Measurements from ENCODE around the gene ZNF701. TPM values are rescaled to one million over a fixed set of nuclear protein-coding genes. Genes with fewer than 3 reads are reported as not detected.

Gene ZNF701
- total and polyA plus RNA-seq, 12 donors: 4.0 to 21.3 (median 11.1) TPM

DNA sequence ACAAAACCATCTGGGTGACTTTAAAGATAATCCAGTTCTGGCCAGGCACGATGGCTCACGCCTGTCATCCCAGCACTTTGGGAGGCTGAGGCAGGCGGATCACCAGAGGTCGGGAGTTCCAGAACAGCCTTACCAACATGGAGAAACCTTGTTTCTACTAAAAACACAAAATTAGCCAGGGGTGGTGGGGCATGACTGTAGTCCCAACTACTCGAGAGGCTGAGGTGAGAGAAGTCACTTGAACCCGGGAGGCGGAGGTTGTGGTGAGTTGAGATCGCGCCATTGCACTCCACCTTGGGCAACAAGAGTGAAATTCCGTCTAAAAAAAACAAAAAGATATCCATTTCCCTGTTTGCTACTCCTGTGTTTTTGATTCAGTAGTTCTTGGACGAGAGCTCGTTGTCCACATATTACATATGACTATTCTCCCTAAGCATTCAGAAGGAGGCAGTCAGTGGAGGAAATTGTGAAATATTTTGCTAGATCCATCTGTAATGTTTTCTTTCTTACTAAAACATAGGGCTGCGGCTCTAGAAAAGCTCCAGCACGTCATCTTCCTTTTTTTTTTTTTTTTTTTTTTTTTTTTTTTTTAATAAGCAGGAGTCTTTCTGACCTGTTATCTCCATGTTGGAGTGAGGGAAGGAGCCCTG is 33.6 kb downstream of the ZNF701 start:
- WGBS, 4 donors: 82 to 93% (median 89%) methylated on average over 14 of the region's 14 CpGs
- Histone ChIP-seq H3K27ac (no peak overlapping the region), H3K36me3 (replicated peaks in 1 of 2) (no peaks in the 10 kb centered on the region), H3K4me3 (no peak overlapping the region), H3K27me3 (no peaks in the 10 kb centered on the region), H3K9me3 (replicated peaks in 1 of 3) (no peaks in the 10 kb centered on the region), H3K4me1 (replicated peaks in 1 of 2) (peaks cover 7 to 9% of the 10 kb centered on the region in 2 donors)
- intact Hi-C loops (cut with DNase I): no loop called here
- TF ChIP-seq, protein P1, sequence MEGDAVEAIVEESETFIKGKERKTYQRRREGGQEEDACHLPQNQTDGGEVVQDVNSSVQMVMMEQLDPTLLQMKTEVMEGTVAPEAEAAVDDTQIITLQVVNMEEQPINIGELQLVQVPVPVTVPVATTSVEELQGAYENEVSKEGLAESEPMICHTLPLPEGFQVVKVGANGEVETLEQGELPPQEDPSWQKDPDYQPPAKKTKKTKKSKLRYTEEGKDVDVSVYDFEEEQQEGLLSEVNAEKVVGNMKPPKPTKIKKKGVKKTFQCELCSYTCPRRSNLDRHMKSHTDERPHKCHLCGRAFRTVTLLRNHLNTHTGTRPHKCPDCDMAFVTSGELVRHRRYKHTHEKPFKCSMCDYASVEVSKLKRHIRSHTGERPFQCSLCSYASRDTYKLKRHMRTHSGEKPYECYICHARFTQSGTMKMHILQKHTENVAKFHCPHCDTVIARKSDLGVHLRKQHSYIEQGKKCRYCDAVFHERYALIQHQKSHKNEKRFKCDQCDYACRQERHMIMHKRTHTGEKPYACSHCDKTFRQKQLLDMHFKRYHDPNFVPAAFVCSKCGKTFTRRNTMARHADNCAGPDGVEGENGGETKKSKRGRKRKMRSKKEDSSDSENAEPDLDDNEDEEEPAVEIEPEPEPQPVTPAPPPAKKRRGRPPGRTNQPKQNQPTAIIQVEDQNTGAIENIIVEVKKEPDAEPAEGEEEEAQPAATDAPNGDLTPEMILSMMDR (IDR thresholded peaks at IDR 0.05): no peak
- no peak for TF ChIP-seq POLR2A (IDR thresholded peaks at IDR 0.05)
- no peak for DNase-seq

DNA sequence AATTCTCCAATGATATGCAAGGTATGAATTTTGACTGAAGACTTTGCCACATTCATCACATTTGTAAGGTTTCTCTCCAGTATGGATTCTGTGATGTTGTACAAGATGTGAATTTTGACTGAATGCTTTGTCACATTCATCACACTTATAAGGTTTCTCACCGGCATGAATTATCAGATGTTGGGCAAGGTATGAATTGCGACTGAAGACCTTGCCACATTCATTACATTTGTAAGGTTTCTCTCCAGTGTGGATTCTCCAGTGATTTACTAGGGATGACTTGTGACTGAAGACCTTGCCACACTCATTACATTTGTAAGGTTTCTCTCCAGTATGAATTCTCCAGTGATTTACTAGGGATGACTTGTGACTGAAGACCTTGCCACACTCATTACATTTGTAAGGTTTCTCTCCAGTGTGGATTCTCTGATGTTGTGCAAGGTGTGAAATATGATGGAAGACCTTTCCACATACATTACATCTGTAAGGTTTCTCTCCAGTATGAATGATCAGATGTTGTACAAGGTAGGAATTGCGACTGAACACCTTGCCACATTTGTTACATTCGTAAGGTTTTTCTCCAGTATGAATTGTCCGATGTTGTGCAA is 43.3 kb downstream of the ZNF701 start:
- Histone ChIP-seq H3K36me3 (replicated peaks in 1 of 2) (peaks cover 0 to 7% of the 10 kb centered on the region in 2 donors), H3K4me3 (no peak overlapping the region), H3K27me3 (no peaks in the 10 kb centered on the region), H3K9me3 (replicated peaks in 1 of 3) (peaks cover 0 to 22% (median 0%) of the 10 kb centered on the region in 3 donors), H3K27ac (no peak overlapping the region), H3K4me1 (replicated peaks in 1 of 2) (no peaks in the 10 kb centered on the region)
- intact Hi-C loops (cut with DNase I): no loop called here
- TF ChIP-seq POLR2A (IDR thresholded peaks at IDR 0.05): no peak
- TF ChIP-seq, protein P1 (IDR thresholded peaks at IDR 0.05): no peak
- 94 to 99% (median 97%) methylated on average over 5 of the region's 5 CpGs for WGBS, 4 donors
- no peak for DNase-seq

DNA sequence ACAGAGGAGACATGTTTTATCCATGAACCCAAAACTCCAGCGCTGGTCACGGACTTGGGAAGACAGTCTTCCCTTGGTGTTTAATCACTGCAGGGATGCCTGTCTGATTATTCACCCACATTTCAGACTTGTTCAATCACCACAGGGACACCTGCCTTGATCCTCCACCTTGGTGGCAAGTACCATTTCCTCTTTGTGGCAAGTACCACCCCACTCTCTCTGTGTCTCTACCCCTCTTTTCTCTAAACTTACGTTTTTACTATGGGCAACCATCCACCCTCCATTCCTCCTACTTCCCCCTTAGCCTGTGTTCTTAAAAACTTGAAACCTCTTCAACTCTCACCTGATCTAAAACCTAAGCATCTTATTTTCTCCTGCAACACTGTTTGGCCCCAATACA is 51.3 kb downstream of the ZNF701 start:
- no peak overlapping the region for H3K4me3 ChIP-seq
- H3K27ac ChIP-seq: no peak overlapping the region
- DNase-seq: no peak
- WGBS, 4 donors: 90 to 93% (median 92%) methylated on average over 3 of the region's 3 CpGs
- intact Hi-C loops (cut with DNase I): no loop called here
- H3K27me3 ChIP-seq: no peaks in the 10 kb centered on the region
- peaks cover 0 to 2% (median 0%) of the 10 kb centered on the region in 3 donors for H3K9me3 ChIP-seq (replicated peaks in 1 of 3)
- TF ChIP-seq POLR2A (IDR thresholded peaks at IDR 0.05): no peak
- TF ChIP-seq, protein P1 (IDR thresholded peaks at IDR 0.05): no peak
- peaks cover 0 to 5% of the 10 kb centered on the region in 2 donors for H3K36me3 ChIP-seq (replicated peaks in 1 of 2)
- H3K4me1 ChIP-seq (replicated peaks in 1 of 2): no peaks in the 10 kb centered on the region

DNA sequence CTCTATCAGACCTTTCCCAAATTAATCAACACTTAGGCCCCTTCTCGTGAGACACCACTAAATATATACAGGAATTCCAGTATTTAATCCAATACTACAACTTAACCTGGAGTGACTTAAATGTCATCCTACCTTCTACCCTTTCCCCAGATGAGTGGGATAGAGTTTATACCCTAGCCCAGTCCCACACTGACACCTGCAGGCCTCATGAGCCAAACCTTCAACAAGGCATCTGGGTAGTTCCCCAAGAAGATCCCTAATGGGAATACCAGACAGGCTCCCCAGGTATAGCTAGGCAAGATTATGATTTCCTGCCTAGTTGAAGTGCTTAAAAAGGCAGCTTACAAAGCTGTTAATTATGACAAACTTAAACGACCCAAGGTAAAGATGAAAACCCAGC is 52.2 kb downstream of the ZNF701 start:
- peaks cover 0 to 5% of the 10 kb centered on the region in 2 donors for H3K36me3 ChIP-seq (replicated peaks in 1 of 2)
- no peaks in the 10 kb centered on the region for H3K9me3 ChIP-seq (replicated peaks in 1 of 3)
- no peak overlapping the region for H3K27ac ChIP-seq
- intact Hi-C loops (cut with DNase I): no loop called here
- H3K4me1 ChIP-seq (replicated peaks in 1 of 2): no peaks in the 10 kb centered on the region
- no peaks in the 10 kb centered on the region for H3K27me3 ChIP-seq
- DNase-seq: no peak
- 81 to 82% (median 81%) methylated on average over 2 of the region's 2 CpGs for WGBS, 4 donors
- H3K4me3 ChIP-seq: no peak overlapping the region
- TF ChIP-seq, protein P1 (IDR thresholded peaks at IDR 0.05): no peak
- TF ChIP-seq POLR2A (IDR thresholded peaks at IDR 0.05): no peak

Measured in adrenal gland (tissue), 12 donors.